Subcutaneous abdominal adipose tissue (tissue), 5 donors: ENCODE measurements around the gene NDUFB5.

Experiments
- H3K27ac ChIP-seq: one replicate; pipeline ENCODE4 v1.7.0; 2013; ENCODE audit warnings: low read depth, mild to moderate bottlenecking, inconsistent platforms, low read length, moderate library complexity
- H3K27me3 ChIP-seq, 5 donors: one replicate each; pipeline ENCODE4 v1.7.0; 2013; ENCODE audit warnings: low read length in 5 of 5, inconsistent platforms in 1 of 5; ENCODE audit not compliant: control insufficient read depth in 5 of 5, insufficient read depth in 4 of 5
- H3K36me3 ChIP-seq, 5 donors: one replicate each; pipeline ENCODE4 v1.7.0; 2013; ENCODE audit warnings: low read length in 5 of 5; ENCODE audit not compliant: control insufficient read depth in 5 of 5, insufficient read depth in 5 of 5
- H3K4me1 ChIP-seq, 5 donors: one replicate each; pipeline ENCODE4 v1.7.0; 2013; ENCODE audit warnings: low read length in 5 of 5, mild to moderate bottlenecking in 3 of 5, moderate library complexity in 1 of 5; ENCODE audit not compliant: control insufficient read depth in 5 of 5, insufficient read depth in 5 of 5
- H3K4me3 ChIP-seq, 5 donors: one replicate each; pipeline ENCODE4 v1.7.0; 2013; ENCODE audit warnings: low read length in 5 of 5, low read depth in 1 of 5
- H3K9ac ChIP-seq, 5 donors: one replicate each; pipeline ENCODE4 v1.7.0; 2013; ENCODE audit warnings: low read length in 5 of 5, mild to moderate bottlenecking in 4 of 5, moderate library complexity in 3 of 5
- H3K9me3 ChIP-seq, 5 donors: one replicate each; pipeline ENCODE4 v1.7.0; 2013; ENCODE audit warnings: low read length in 5 of 5; ENCODE audit not compliant: control insufficient read depth in 5 of 5
- donor health status: healthy.
- donor health status: healthy.
- donor health status: healthy.
- donor health status: healthy.
- donor health status: healthy.

NDUFB5 gene

DNA sequence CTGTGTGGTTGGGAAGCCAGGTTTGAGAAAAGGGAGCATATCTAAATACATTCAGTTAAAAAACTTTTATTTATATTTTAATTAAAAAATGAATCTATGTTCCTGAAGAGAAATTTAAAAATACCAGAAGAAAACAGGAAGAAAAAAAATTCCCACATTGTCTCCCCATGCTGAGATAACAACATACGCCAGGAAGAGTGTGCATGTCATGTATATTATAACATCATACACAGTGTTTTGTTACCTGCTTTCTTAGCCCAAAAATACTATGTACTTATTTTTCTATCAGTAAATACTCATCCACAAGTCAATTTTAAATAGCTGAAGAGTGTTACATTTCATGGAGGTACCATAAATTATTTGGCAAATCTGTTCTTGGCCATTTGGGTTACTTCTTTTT, 66.7 kb downstream of the NDUFB5 start:
- Histone ChIP-seq H3K4me1 (peaks cover 3 to 45% (median 29%) of the 10 kb centered on the region in 5 donors), H3K9ac (no peak overlapping the region), H3K4me3 (peak overlapping the region in 1 of 5 donors; percentile 32), H3K27me3 (no peaks in the 10 kb centered on the region), H3K27ac (peak overlapping the region; percentile 66), H3K9me3 (no peaks in the 10 kb centered on the region), H3K36me3 (no peaks in the 10 kb centered on the region)

DNA sequence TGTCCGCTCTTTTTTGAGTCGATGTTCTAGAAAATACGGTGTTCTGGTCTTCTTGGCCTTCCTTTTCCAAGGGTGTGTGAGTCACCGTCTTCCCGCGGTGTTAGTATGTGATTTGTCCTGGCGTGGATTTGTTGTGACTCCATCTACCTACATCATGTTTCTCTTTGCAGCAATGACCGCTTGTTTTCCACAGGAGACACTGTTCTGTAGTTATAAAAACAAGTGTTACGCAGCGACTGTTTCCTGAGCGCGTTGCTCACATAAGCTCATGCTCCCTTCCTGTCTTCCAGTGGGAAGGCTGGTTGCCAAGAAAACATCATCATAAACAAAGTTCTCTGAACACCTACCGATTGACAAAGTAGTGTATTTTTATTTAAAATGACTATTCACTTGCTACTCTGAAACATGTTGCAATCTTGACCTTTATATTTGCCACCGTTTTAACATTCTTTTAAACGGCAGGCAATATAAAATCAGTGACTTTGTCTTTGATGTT, 67.2 kb downstream of the NDUFB5 start:
- Histone ChIP-seq H3K27ac (peak overlapping the region; percentile 66), H3K4me3 (peak overlapping the region in 2 of 5 donors; percentile 0 to 32), H3K27me3 (no peaks in the 10 kb centered on the region), H3K4me1 (peaks cover 3 to 40% (median 24%) of the 10 kb centered on the region in 5 donors), H3K9me3 (no peaks in the 10 kb centered on the region), H3K36me3 (no peaks in the 10 kb centered on the region), H3K9ac (peak overlapping the region in 1 of 5 donors; percentile 50)

- Histone ChIP-seq H3K9me3 (no peaks in the 10 kb centered on the region), H3K4me1 (peaks cover 3 to 42% (median 28%) of the 10 kb centered on the region in 5 donors), H3K27ac (peak overlapping the region; percentile 66), H3K36me3 (no peaks in the 10 kb centered on the region), H3K4me3 (no peak overlapping the region), H3K9ac (no peak overlapping the region), H3K27me3 (no peaks in the 10 kb centered on the region)
These were observed 68.3 kb downstream of the NDUFB5 start for GRCh38 chr3:179672918-179673317.

- Histone ChIP-seq H3K9me3 (no peaks in the 10 kb centered on the region), H3K4me1 (peaks cover 3 to 43% (median 31%) of the 10 kb centered on the region in 5 donors), H3K4me3 (no peak overlapping the region), H3K36me3 (no peaks in the 10 kb centered on the region), H3K9ac (no peak overlapping the region), H3K27me3 (no peaks in the 10 kb centered on the region), H3K27ac (peak overlapping the region; percentile 14)
These were observed 68.9 kb downstream of the NDUFB5 start for GRCh38 chr3:179673523-179673922.

DNA sequence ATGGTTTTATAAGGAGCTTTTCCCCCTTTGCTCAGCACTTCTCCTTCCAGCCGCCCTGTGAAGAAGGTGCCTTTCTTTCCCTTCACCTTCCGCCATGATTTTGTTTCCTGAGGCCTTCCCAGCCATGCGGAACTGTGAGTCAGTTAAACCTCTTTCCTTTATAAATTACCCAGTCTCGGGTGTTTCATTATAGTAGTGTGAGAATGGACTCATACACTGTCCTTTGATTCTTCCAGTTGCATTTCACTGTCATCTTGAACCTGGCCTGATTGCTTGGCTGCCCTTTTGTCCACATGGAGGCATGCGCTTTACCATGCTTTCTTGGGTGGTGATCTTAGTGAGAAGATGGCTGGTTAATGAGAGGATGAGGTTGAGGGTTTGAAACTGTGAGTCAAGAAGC, 71.5 kb downstream of the NDUFB5 start:
- Histone ChIP-seq H3K4me3 (no peak overlapping the region), H3K36me3 (no peaks in the 10 kb centered on the region), H3K4me1 (peaks cover 0 to 37% (median 25%) of the 10 kb centered on the region in 5 donors), H3K27me3 (no peaks in the 10 kb centered on the region), H3K9me3 (no peaks in the 10 kb centered on the region), H3K27ac (no peak overlapping the region), H3K9ac (no peak overlapping the region)
